ENCODE results near the gene CCR6. TPM values are rescaled to one million over a fixed set of nuclear protein-coding genes. Genes with fewer than 3 reads are reported as not detected.
"Not testable (repeated sequence)": the region's sequence is repeated elsewhere in the genome, so short reads cannot be mapped to it uniquely, and the experiment has no call there.

Gene CCR6
- total RNA-seq, 6 experiments from 2014 or later = 0.06 to 0.58 (median 0.12) TPM; not detected in 3

GRCh38 chr6:167161851-167162467 lies 39.1 kb downstream of the CCR6 start:
- intact Hi-C loops (cut with DNase I) = no loop called here
- ATAC-seq (no peak), DNase-seq (no peak)
- Histone ChIP-seq H3K4me1 (no peaks in the 10 kb centered on the region), H3K27ac (no peak overlapping the region), H3K27me3 (no peaks in the 10 kb centered on the region), H3K36me3 (no peaks in the 10 kb centered on the region), H3K9me3 (no peaks in the 10 kb centered on the region), H3K4me3 (no peak overlapping the region)
- TF ChIP-seq POLR2A (IDR thresholded peaks at IDR 0.05) = no peak
- 96% methylated on average over 5 of the region's 5 CpGs for WGBS (ENCODE audit: insufficient coverage, low coverage, low lambda C conversion rate, missing lambda C conversion rate)

- no peak overlapping the region for H3K27ac ChIP-seq
- H3K36me3 ChIP-seq = no peaks in the 10 kb centered on the region
- no peaks in the 10 kb centered on the region for H3K4me1 ChIP-seq
- no peak overlapping the region for H3K4me3 ChIP-seq
- no peaks in the 10 kb centered on the region for H3K27me3 ChIP-seq
- no peak for TF ChIP-seq POLR2A (IDR thresholded peaks at IDR 0.05)
- TF ChIP-seq CTCF (IDR thresholded peaks at IDR 0.05) = no peak
- ATAC-seq (no peak), DNase-seq (no peak)
- 88% methylated on average over 8 of the region's 12 CpGs for WGBS (ENCODE audit: insufficient coverage, low coverage, low lambda C conversion rate, missing lambda C conversion rate)
- no peaks in the 10 kb centered on the region for H3K9me3 ChIP-seq
- intact Hi-C loops (cut with DNase I) = no loop called here
Measured at GRCh38 chr6:167162591-167162990, 39.7 kb downstream of the CCR6 start.

- WGBS (ENCODE audit: insufficient coverage, low coverage, low lambda C conversion rate, missing lambda C conversion rate) = 66% methylated on average over 5 of the region's 9 CpGs
- no peak for TF ChIP-seq CTCF (IDR thresholded peaks at IDR 0.05)
- TF ChIP-seq POLR2A (IDR thresholded peaks at IDR 0.05) = no peak
Measured at GRCh38 chr6:167163476-167164011, 40.6 kb downstream of the CCR6 start.

GRCh38 chr6:167164261-167164660 lies 41.4 kb downstream of the CCR6 start:
- TF ChIP-seq CTCF (IDR thresholded peaks at IDR 0.05) (no peak), POLR2A (IDR thresholded peaks at IDR 0.05) (no peak)
- no peaks in the 10 kb centered on the region for H3K4me1 ChIP-seq
- H3K4me3 ChIP-seq = no peak overlapping the region
- H3K27me3 ChIP-seq = no peaks in the 10 kb centered on the region
- no peaks in the 10 kb centered on the region for H3K36me3 ChIP-seq
- no peak for ATAC-seq
- no peak for DNase-seq
- WGBS (ENCODE audit: insufficient coverage, low coverage, low lambda C conversion rate, missing lambda C conversion rate) = 57% methylated on average over 3 of the region's 3 CpGs
- no peak overlapping the region for H3K27ac ChIP-seq
- H3K9me3 ChIP-seq = no peaks in the 10 kb centered on the region
- intact Hi-C loops (cut with DNase I) = no loop called here

More at GRCh38 chr6:167163476-167164011, 40.6 kb downstream of the CCR6 start:
- H3K4me3 ChIP-seq = no peak overlapping the region
- ATAC-seq (no peak), DNase-seq (no peak)
- no peaks in the 10 kb centered on the region for H3K9me3 ChIP-seq
- no peaks in the 10 kb centered on the region for H3K36me3 ChIP-seq
- no peaks in the 10 kb centered on the region for H3K27me3 ChIP-seq
- intact Hi-C loops (cut with DNase I) = no loop called here
- no peak overlapping the region for H3K27ac ChIP-seq
- no peaks in the 10 kb centered on the region for H3K4me1 ChIP-seq

- Histone ChIP-seq H3K27me3 (no peaks in the 10 kb centered on the region), H3K4me3 (no peak overlapping the region), H3K27ac (no peak overlapping the region), H3K4me1 (no peaks in the 10 kb centered on the region), H3K9me3 (no peaks in the 10 kb centered on the region), H3K36me3 (no peaks in the 10 kb centered on the region)
- TF ChIP-seq CTCF (IDR thresholded peaks at IDR 0.05) (no peak), POLR2A (IDR thresholded peaks at IDR 0.05) (no peak)
- intact Hi-C loops (cut with DNase I) = no loop called here
- 45% methylated on average over 2 of the region's 2 CpGs for WGBS (ENCODE audit: insufficient coverage, low coverage, low lambda C conversion rate, missing lambda C conversion rate)
- DNase-seq = no peak
- ATAC-seq = peak in 1 of 4 donors; percentile 30
Measured at GRCh38 chr6:167165858-167166471, 43.1 kb downstream of the CCR6 start.

- 66% methylated on average over 3 of the region's 10 CpGs for WGBS (ENCODE audit: insufficient coverage, low coverage, low lambda C conversion rate, missing lambda C conversion rate)
- H3K27ac ChIP-seq; DNase-seq; H3K27me3 ChIP-seq; H3K4me3 ChIP-seq; intact Hi-C loops (cut with DNase I); H3K4me1 ChIP-seq; H3K9me3 ChIP-seq; H3K36me3 ChIP-seq; ATAC-seq: not testable (repeated sequence)
Measured at GRCh38 chr6:167167699-167168098, 44.8 kb downstream of the CCR6 start.

GRCh38 chr6:167168296-167168695 lies 45.4 kb downstream of the CCR6 start:
- 85% methylated on average over 12 of the region's 16 CpGs for WGBS (ENCODE audit: insufficient coverage, low coverage, low lambda C conversion rate, missing lambda C conversion rate)
- H3K9me3 ChIP-seq, DNase-seq: not testable (repeated sequence)

More at GRCh38 chr6:167168296-167168695, 45.4 kb downstream of the CCR6 start:
- H3K36me3 ChIP-seq; H3K4me1 ChIP-seq; H3K27me3 ChIP-seq; intact Hi-C loops (cut with DNase I); H3K4me3 ChIP-seq; H3K27ac ChIP-seq: not testable (repeated sequence)
- peak in 1 of 4 donors; percentile 25 for ATAC-seq
